GM19239 (cell line): ENCODE data around the gene SEMA5B.

Experiments
- DNase-seq: peaks from one replicate; pipeline ENCODE4 v3.0.0; 2011; ENCODE audit warnings: low spot score; ENCODE audit not compliant: insufficient read length
- FAIRE-seq: peaks from 2 replicates; lab custom pipeline; 2011; peaks lifted over from hg19 to GRCh38; lab: Jason Lieb, UNC

Gene SEMA5B

DNA sequence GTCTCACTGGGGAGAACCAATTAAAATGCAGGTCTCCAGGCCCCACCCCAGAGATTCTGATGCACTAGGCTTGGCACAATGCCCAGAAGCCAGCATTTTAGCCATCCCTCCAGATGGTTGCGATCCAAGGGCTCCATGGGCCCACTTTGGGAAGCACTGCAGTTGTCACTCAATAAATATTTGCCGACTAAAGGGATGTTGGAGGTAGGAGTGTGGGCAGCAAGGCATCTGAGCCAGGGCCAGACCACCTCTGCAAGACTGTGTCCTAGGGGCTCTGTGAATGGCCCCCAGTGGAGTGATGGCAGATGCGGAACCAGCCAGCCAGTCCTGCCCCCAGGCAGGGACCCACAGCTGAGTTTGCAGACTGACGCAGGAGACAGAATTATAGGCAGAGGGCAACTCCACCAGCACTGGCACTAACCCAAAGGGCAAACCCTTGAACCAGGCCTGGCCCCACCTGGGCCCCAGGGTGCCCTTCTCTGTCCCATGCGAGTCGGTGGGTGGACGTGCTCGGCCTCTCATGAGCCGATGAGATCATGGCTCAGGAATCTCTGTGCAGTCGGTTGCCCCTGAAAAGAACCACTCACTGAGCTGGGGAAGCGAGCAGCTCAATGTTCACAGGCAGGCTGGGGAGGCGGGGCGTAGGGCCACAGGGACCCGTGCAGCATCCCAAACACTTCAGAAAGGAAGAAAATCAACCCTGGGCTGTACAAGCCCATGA, 49.7 kb downstream of the SEMA5B start:
- DNase-seq = no peak
- no peak for FAIRE-seq

DNA sequence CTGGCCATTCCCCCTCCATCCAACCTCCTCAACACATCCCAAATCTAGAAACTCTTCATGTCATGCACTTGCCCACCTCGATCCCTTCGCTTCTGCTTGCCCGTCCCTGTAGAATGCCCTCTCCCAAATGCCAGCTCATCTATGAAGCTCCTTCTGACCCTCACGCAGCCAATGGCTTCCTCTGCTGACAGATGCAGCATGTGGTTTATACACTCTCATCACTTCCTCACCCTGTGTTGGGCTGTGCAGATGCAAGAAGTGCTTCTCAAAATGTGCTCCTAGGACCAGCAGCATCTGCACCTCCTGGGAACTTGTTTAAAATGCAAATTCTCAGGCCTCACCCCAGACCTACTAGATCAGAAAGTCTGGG, 51.7 kb downstream of the SEMA5B start:
- peak; percentile 70 for FAIRE-seq
- DNase-seq = no peak

DNA sequence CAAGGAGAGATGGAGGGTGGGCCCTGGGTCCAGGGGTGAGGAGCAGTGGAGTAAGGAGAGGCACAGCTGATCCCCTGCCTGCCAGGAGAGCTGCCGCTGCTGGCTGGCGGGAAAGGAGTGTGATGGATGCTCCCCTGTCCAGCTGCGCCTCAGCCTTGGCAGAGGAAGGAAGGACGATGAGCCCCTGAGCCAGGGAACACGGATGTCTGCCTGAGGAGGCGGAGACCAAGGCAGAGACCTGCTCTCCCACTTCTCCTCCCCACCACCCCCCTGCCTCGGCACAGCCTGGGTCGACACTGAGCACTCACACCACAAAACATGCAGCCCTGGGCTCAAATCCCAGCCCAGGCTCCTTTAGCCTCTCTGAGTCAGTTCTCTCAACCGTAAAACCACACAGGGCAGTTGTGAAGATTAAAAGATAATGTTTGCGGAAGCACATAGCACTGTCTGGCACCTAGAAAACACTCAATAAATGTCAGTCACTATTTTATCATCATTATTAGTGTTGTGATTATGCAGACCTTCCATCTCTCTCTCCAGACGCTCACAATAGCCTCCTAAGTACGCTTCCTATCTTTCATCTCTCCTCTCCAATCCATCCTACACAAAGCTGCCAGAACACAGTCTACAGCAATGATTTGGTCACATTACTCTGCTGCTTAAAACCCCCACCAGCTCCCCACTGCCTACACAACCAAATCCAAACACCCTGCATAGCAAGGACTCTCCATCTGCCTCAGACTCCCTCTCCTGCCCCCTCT, 52.2 kb downstream of the SEMA5B start:
- DNase-seq = peak; percentile 33
- peak; percentile 61 for FAIRE-seq

DNA sequence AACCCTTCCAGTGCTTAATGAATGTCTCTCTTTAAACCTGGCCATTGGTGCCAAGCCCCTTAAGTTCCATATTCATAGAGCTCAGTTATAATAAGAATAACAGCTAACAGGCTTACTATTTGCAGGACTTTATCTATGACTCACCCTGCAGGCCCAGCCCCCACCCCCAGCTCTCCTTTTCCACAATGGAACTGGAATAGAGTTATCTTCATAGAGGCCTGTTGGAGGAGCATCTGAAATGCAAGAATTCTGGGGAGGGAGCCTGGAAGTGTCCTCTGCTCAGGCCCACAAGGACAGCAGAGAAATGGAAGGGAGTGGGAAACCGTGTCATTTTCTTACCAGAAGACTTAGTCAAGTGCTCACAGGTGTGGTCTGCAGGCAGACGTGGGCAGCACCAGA, 52.8 kb downstream of the SEMA5B start:
- no peak for DNase-seq
- FAIRE-seq = no peak

DNA sequence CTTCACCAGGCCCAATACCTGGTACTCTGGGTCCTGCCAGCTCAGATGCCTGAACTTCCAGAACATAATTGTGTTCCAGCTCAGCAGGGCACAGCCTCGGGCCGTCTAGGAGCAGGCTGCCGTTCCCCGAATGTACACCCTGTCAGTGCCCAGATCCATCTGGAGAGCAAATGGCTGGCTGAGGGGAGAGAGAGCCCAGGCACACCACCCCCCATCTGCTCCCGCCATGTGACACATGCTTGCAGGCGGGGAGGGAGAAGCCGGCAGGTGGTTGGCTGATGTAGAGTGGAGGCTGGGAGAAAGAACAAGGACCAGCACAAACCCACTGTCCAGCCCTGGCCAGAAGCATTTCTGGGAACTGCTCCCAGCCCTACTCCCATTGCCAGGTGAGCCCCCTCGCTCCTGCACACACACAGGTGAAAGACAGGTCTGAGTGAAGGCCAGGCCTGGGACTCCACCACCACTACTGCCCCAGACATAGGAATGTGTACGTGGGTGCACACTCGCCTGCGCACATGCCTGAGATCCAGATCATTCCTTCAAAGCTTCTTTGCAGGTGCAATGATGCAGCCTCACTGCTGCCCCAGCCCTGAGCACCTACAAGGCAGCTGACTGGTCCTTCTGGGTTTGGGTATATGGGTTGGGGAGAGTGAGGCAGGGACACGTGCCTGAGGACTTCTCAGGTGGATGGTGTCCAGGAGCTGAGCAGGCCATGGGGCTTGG, 53.5 kb downstream of the SEMA5B start:
- FAIRE-seq (no peak), DNase-seq (no peak)

DNA sequence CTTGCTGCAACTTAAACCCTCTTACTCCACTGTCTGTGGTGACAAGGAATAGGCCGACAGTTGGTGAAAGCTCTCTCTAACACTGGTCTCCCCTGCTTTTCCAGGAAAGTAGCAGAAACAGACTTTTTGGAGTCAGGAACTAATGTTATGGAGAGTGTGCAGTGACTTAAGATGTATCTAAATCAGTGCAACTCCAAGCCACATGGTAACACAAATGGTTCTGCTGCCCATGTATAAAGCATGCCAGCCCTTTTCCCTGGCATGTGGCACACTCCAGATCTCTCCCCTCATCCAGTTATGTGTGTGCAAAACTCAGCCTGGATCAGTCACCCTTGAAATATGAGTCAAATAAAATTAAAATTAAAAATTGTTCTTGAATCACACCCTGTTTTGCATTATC, 55.4 kb downstream of the SEMA5B start:
- DNase-seq (no peak), FAIRE-seq (no peak)

DNA sequence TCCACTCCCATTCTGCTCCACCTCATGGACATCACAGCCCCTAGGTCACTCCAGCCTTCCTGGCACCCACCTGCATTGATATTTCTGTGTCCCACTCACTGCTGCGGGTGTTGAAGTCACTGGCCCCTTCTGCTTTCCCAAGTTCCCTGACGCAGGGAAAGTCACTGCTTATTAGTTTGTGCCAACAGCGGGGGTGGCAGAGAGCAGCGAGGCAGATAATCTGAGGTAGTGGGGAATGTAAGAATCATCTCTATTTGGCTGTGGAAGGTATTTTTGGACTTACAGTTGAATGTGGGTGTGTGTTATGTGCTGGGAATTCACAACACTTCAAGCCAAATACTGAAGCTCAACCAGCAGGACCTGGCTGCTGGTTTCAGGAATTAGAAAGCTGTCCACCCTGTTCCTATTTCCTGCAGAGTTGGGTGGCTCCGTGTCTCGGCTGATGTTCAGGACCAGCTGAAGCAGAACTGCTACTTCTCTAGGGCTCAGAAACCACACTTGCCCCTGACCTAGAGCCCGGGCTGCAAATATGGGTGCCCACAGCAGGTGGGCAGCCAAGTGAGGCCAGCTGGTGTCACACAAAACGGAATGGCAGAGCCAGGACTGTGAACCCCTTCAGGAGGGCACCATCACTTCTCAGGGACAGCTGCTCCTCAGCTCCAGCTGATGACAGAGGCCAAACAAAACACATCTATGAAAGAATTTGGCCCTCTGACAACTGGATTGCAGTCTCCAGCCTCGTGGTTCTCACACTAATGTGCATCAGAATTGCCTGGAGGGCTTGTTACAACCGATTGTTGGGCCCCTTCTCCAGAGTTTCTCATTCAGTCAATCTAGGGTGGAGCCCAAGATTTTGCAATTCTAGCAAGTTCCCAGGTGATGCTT, 57.7 kb downstream of the SEMA5B start:
- no peak for FAIRE-seq

DNA sequence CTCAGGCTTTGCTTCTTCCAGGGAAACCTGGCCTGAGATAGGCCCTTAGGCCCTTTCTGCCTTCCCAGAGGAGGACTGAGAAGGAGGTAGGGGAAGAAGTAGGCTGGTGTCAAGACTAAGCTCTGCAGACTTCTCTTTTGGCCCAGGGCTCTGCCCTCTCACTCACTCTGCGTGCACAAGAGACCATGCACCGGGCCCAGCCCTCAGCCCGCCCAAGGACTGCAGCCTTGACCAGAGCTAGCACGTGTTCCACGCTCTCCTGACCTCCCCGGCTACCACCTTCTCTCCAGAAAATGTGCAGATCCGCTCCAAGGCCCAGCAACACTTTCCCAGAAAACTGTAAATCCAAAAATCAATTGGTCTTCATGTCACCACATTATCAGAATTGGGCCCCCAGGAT, 59.8 kb downstream of the SEMA5B start:
- FAIRE-seq = no peak
- DNase-seq = no peak

More for the DNA sequence above, 57.7 kb downstream of the SEMA5B start:
- no peak for DNase-seq

DNA sequence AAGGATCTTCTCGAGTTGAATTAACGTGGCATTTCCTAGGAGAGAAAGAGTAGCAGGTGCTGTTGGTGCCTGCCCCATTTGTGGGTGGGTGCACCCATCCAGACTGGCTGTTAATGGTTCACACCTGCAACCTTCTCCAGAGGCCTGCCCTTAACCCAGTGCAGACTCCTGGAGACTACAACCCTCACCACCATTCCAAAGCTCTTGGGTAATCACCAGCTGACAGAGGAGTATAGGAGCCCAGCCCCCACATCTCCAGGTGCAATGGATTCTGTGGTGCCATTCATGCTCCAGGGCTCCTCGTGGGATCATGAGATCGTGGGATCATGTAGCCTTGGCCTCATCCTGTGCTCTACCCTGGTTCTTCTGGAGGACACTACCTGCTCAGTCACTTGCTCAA, 60.2 kb downstream of the SEMA5B start:
- FAIRE-seq (no peak), DNase-seq (no peak)

DNA sequence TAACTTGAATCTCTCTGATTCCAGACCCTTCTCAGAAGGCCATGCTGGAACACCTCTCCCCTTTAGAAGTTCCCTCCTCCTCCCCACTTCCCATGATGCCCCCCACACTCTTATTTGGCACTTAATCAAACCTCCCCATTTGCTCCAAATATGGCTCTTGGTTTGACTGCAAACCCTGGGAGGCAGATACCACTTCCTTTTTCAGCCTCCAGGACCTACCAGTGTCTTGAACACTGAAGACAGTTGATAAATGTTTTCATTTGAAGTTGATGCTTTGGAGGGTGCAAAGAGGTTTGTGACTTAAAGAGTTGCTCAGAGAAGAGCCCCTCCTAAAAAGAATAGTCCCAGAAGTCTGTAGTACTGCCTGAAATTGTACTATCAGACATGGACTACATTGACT, 61.5 kb downstream of the SEMA5B start:
- no peak for DNase-seq
- FAIRE-seq = no peak

DNA sequence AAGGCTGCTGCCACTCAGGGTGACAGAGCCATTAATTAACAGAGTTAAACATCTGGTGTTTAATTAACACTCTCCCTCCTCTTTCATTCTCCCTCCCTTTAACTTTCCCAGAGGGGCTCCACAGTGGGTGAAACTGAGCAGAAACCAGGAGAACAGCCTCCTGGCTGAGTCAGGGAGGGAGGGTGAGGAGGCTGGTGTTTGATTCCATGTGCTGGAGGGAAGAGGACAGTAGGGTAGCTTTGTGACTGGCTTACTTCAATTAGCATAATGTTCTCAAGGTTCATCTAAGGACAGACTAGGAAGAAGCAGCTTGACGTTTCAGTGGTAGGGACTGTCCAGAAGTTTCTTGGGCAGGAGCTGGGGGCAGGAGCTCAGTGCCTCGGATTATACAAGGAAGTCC, 62.8 kb downstream of the SEMA5B start:
- DNase-seq = no peak
- no peak for FAIRE-seq

DNA sequence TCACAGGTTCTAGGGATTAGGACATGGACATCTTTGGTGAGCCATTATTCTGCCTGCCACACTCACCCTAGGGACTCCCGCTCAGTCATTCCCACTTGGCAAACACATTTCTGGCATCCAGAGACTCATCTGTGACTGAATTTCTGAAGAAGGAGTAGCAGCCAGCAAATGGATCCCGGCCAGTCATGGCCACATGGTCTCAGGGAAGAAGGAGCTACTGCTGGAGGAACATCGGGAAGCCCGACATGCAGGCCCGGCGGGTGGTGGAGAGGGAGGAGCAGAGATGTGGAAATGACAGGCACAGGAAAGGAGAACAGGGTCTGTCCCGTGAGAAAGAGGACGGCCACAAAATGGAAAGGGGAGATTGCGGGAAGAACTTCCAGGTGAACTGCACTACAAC, 65.4 kb downstream of the SEMA5B start:
- DNase-seq (no peak), FAIRE-seq (no peak)

DNA sequence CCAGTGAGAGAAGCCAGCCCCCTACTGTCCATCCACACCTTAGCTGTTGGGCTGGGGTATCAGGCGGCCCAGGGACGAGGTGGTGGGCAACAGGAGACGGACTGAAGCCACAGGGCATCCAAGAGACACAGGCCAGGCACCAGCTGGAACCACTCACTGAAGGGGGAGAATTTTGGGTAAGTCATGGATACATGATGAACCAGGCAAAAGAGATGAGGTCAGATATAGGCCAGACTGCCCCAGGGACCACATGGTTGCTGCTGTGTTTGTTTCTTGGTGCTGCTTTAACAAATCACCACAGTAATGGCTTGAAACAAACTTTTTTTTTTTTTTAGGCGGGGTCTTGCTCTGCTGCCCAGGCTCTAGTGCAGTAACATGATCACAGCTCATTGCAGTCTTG, 66.4 kb downstream of the SEMA5B start:
- no peak for FAIRE-seq
- no peak for DNase-seq

DNA sequence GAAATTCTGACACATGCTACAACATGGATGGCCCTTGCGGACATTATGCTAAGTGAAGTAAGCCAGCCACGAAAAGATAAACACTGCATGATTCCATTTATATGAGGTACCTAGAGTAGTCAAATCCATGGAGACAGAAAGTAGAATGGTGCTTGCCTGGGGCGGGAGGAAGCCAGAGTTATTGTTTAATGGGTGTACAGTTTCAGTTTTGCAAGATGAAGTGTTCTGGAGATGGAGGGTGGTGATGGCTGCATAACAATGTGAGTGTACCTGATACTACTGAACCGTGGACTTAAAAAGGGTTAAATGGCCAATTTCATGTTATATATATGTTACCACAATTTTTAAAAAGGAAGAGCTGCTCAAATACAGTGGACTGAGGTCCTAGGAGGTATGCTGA, 66.9 kb downstream of the SEMA5B start:
- peak; percentile 40 for FAIRE-seq
- no peak for DNase-seq

DNA sequence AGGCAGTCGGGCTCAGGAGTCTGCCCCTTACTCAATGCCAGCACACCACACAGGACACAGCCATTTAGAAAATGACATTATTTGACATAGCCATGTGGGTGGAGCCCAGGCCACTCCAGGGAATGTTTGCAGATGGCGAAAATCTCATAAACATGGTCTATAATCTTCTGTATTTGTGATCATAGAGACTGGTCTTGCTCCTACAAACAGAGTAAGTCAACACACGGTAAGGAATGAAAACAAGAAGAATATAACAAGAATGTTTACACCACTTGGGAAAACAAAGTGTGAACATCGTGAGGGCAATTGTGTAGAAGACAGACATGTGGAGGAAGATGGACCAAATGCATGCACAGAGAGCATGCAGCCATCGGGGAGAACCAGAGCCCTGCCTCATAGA, 68.2 kb downstream of the SEMA5B start:
- DNase-seq = no peak
- FAIRE-seq = no peak

DNA sequence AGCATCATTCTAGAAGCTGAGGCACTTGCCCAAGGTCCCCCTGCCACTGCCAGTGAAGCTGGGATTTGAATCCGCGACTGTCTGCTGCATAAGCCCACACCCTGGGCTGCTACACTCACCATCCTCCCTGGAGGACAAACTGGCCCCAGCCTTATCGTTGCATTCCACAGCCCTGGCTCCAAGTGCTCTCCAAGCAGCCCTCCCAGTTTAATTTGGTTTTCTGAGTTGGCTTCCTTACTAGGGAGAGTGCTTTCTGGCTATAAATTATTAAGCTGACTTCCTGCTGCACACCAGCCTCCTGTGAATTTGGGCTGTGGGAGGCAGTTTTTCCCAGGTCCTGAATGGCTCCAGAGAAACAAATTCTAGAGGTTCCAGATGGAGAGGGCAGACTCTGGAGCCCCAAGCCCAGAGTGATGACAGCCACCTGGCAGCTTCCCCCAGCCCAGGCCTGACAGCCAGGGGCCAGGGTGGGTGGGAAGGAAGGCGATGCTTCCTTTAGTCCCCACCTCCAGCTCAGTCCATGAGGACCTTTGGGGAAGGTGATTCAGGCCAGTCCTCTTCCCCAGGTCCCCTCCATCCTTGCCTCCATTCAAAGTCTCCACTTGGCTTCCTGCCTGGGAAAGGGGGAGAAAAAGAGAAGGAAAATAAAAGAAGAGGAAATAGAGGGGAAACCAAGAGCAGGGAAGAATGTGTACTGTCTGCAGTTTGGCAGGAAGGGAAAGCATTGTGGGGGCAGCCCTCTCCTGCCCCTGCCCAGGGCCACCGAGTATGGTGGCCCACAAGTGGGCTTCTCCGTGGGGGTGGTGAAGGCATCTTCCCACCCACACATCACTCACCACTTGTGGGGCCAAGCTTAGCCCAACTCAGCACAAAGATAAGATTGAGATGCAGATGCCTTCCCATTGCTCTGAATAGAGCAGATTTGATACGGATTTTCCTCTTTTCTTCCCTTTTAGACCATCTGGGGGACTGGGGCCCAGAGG, 69.6 kb downstream of the SEMA5B start:
- DNase-seq (no peak), FAIRE-seq (no peak)

DNA sequence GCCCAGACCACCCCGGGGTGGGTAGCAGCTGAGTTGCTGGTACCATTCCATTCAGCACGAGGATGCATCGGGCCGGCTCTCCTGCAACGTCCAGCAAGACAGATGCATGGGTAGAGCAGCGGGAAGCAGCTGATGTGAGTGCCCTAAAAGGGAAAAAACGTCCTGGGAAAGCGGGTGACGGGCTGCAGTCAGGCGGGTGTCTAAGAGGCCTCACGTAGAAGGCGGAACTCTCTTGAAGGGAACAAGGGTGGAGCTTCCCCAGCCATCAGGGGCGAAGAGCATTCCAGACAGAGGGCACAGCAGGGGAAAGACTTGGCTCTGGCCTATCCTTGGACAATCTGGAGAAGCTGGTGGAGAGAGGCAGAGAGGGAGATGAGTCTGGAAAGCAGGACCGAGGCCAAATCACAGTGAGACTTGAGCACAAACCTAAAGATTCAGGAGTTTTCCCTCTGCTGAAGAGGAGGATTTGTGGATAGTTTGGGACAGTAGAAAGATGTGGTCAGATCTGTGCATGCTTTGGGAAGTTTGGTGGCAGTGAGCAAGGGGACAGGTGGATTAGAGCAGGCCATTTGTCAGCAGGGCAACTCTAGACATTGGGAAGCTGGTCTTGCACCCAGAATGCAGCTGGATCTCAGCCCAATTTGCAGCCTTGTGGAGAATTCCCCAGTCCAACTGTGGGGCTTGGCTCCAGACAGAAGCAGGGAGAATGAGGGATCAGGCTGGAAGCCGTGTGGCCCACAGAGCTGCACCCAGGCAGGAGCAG, 70.7 kb downstream of the SEMA5B start:
- FAIRE-seq (no peak), DNase-seq (no peak)

DNA sequence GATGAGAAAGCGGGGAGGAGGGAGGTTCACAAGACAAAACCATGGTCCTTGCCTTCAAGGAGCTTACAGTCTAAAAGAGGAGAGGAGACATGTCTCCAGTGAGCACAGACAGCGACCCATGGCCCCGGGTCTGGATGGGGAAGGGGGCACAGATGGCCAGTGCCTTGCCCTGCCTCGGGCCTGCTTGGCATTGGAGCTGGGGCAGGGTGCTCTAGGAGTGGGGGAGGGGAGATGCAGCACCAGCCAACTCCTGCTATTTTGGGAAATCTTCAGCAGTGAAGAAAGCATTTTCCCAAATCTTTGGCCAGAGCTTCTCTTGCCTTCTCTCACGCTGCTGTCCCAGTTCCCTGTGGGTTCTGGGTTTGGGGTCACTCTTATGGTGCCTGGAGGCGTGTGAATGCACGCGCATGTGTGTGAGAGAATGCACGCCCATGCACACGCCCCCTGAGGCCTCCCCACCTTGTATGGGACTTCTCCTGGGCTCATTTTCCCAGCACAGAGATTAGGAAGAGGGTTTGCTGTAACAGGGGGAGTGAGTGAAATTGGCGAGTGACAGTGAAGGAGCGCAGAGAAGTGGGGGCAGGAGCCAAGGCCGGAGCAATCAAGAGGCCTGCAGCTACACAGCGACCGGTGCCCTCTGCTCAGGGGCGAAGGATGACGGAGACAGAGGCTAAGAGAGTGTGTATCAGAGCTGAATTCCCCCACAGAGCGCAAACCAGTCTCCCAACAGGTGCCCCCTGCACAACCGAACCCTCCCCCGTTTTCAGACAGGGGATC, 71.5 kb downstream of the SEMA5B start:
- no peak for DNase-seq
- FAIRE-seq = no peak
